HG02840 (cell line): ENCODE results near the gene KIFC1.
"Not testable (repeated sequence)": the region's sequence is repeated elsewhere in the genome, so short reads cannot be mapped to it uniquely, and the experiment has no call there.

Source experiments
- ATAC-seq: cut with Tn5 transposase; IDR thresholded peaks from one replicate; pipeline ENCODE4 v1.9.1; 2021; ENCODE audit warnings: mild to moderate bottlenecking, moderate library complexity, moderate number of reproducible peaks; ENCODE audit not compliant: unreplicated experiment, low FRiP score

The KIFC1 gene

DNA sequence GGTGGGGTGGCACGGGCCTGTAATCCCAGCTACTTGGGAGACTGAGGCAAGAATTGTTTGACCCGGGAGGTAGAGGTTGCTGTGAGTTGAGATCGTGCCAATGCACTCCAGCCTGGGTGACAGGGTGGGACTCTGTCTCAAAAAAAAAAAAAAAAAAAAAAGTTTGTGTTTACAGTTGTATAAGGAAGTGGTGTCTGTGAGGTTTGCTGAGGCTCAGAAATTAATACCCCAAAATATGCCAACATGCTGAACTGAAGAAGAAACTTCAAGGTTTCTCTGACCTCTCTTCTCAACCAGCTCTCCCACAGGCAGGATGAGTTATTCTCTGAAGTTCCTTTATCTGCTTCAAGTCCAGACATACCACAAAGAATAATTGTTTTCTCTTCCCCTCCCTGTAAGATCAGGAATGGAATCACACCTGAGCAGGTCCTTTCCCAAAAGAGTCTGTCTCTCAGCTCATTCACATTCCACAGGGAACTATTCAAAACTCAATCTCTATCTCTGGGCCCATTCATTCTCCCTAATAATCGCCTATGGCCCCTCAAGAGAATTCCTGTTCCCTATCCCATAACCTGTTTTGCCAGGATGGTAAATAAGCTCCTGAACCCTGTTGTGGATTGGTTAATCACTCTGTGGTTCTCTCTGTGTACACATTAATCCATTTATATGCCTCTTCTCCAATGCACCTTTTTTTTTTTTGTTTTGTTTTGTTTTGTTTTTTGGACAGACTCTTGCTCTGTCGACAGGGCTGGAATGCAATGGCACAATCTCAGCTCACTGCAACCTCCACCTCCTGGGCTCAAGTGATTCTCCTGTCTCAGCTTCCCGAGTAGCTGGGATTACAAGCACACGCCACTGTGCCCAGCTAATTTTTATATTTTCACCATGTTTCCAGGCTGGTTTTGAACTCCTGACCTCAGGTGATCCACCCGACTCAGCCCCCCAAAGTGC lies 17.4 kb upstream of the KIFC1 start:
- ATAC-seq: no peak

GRCh38 chr6:33375143-33375671 lies 16.4 kb upstream of the KIFC1 start:
- ATAC-seq: no peak

DNA sequence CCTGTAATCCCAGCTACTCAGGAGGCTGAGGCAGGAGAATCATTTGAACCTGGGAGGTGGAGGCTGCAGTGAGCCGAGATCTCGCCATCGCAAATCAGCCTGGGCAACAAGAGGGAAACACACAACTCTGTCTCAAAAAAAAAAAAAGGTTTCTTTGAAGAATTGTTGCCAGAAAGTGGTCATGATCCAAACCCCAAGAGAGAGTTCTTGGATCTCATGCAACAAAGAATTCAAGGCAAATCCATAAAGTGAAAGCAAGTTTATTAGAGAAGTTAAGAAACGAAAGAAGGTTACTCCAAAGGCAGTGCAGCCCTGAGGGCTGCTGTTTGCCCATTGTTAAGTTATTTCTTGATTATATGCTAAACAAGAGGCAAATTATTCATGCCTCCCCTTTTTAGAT lies 14.5 kb upstream of the KIFC1 start:
- no peak for ATAC-seq

DNA sequence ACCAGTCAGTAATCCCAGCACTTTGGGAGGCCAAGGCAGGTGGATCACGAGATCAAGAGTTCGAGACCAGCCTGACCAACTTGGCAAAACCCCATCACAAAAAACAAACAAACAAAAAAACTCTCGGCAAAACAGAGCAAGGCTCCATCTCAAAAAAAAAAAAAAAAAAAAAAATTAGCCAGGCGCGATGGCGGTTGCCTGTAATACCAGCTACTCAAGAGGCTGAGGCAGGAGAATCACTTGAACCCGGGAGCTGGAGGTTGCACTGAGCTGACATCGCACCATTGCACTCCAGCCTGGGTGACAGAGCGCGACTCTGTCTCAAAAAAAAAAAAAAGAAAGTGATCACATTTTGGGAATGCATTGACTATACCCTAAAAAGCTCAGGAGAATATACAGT lies 12.4 kb upstream of the KIFC1 start:
- not testable (repeated sequence) for ATAC-seq

DNA sequence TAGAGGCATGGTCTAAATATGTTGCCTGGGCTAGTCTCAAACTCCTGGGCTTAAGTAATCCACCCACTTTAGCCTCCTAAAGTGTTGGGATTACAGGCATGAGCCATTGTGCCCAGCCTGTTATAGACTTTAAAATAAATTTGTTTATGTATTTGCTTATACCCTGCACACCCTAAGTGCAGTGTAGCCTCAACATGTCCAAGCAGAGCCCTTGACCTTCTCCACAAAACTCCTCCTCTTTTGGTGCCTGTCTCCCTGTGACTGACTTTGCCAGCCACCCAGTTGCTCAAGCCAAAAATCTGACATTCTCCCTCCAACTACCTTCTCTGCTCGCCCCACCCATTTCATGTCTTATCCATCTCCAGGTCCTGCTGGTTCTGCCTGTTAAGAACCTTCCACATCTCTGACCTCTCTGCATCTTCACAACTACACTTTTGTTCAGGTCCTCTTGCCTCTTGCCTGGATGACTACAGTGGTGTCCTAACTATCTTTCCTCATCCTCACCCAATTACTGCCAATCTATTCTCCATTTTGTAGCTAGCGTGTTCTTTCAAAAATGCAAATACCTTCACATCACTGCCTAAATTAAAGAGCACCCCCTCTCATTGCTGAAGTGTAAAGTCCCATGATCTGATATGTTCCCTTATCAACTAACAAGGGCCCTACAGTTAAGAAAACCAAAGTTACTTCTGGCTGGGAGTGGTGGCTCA lies 11.2 kb upstream of the KIFC1 start:
- ATAC-seq: no peak

GRCh38 chr6:33383427-33384185 lies 8.0 kb upstream of the KIFC1 start:
- no peak for ATAC-seq

DNA sequence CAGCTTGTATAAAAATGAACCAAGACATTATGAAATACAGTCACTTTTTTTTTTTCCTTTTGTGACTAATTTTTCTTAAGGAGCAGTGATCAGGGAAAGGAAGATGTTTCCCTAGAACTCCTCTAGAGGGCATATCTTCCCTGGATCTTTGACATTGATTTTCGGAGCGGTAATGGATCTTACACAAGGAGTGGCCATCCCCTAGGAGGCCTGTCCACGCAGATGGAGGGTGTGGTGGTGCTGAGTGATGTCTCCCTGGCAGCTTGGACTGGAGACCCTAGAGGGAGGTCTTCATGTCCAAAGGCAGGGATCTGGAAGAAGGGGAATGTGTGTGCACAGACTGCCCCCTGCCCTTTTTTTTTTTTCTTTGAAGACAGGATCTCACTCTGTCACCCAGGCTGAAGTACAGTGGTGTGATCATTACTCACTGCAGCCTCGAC lies 7.0 kb upstream of the KIFC1 start:
- ATAC-seq: no peak

GRCh38 chr6:33390173-33390572 lies 1.4 kb upstream of the KIFC1 start:
- no peak for ATAC-seq

DNA sequence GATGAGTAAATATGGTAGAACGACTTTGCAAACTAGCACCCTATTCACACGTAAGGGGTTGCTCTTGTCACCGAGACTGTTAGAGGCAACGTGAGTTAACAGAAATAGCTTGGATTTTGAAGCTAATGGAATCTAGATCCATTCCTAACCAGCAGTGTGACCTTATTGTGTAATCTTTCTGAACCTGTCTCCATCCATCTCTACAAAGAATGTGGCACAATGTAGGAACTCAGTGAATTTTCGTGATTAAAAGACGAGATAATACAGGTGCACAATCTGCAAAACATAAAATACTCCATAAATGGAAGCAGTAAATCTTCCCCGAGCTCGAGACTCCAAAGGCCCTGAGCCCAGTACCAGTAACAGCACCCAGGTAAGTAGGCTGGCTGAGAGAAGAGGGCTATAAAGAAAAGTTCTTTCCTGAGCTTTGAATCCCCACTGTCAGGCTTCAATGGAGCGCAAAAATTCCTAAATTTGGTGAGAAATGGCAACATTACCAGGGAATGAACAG lies 801 bp upstream of the KIFC1 start:
- ATAC-seq: no peak

GRCh38 chr6:33391922-33392594 lies 435 bp downstream of the KIFC1 start:
- ATAC-seq: peak; percentile 13

GRCh38 chr6:33392595-33392948 lies 949 bp downstream of the KIFC1 start:
- no peak for ATAC-seq

- ATAC-seq: no peak
Observed at GRCh38 chr6:33392979-33393378, 1.4 kb downstream of the KIFC1 start.

DNA sequence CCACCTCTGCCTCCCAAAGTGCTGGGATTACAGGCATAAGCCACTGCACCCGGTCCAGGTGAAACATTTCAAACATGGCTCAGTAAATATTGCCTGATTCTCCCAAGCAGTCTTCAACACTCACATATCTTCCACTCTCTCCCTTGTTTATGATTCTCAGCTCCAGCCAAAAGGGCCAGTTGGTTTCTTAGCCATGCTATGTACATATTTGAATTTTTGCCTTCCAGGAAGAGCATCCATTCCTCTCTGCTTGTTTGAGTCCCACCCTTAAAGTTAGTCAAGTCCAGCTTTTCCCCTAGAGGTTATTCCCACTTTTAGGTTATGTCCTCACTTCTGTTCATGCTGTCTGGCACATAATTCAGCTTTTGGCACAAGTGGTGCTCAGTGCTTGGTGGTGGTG lies 5.9 kb downstream of the KIFC1 start:
- ATAC-seq: no peak

- not testable (repeated sequence) for ATAC-seq
Observed at GRCh38 chr6:33398601-33399000, 7.0 kb downstream of the KIFC1 start.

DNA sequence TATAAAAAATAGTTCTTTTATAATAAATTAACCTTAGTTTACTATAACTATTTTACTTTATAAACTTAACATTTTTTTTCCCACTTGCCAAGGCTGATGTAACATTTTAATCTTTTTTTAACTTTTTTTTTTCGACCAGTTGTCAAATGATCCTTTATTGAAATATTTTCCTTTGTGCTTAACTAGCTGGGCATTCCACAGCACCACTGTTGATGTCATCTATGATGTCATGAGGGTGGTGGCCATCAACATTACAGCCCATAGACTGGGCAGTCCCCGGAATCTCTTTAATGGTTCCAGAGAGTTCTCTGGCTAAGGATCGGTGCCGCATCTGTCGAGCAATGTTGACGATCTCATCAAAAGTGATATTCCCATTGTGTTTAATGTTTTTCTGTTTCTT lies 8.3 kb downstream of the KIFC1 start:
- ATAC-seq: not testable (repeated sequence)

- ATAC-seq: no peak
Observed at GRCh38 chr6:33404884-33405283, 13.3 kb downstream of the KIFC1 start.

- no peak for ATAC-seq
Observed at GRCh38 chr6:33405386-33405940, 13.8 kb downstream of the KIFC1 start.

GRCh38 chr6:33406126-33406525 lies 14.5 kb downstream of the KIFC1 start:
- ATAC-seq: no peak

DNA sequence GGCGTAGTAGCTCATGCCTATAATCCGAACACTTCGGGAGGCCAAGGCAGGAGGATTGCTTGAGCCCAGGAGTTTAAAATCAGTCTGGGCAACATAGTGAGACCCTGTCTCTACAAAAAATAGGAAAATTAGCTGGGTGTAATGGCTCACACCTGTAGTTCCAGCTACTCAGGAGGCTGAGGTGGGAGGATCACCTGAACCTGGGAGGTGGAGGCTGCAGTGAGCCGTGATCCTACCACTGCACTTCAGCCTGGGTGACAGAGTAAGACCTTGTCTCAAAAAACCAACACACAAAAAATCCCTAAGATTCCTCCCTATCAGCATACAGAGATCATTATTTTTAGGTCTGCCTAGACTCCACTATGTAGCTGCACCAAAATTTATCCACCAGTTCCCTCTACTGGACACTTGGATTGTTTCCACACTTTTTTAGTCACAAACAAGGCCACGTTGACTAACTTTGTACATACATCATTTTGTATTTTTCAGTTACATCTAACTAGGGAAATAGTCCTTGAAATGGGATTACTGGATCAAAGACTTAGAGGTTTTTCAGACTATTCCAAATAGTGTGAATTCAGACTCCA lies 15.6 kb downstream of the KIFC1 start:
- ATAC-seq: no peak
